CD4-positive, CD25-positive, alpha-beta regulatory T cell (primary cell): ENCODE results near the gene SLC26A1. TPM values are rescaled to one million over a fixed set of nuclear protein-coding genes. Genes with fewer than 3 reads are reported as not detected.
A peak's percentile ranks its signal among the peaks of the same experiment; 100 is the strongest.

Source experiments
- ATAC-seq, 2 donors: fragments of 150-1000 bp; cut with Tn5 transposase; one replicate each; pipeline ENCODE4 v1.10.0; 2021; ENCODE audit warnings: low read depth in 2 of 2, moderate number of reproducible peaks in 2 of 2, moderate library complexity in 1 of 2
- DNase-seq, 3 donors: peaks; one replicate each; pipeline versions ENCODE4 v3.0.0 to v3.0.0-alpha.2; 2012 to 2022; ENCODE audit warnings: mixed read lengths in 1 of 3
- H3K27ac ChIP-seq: one replicate; pipeline ENCODE4 v1.7.0; 2013; ENCODE audit warnings: mild to moderate bottlenecking, low read length; ENCODE audit not compliant: insufficient read depth, poor library complexity, severe bottlenecking
- H3K27me3 ChIP-seq: one replicate; pipeline ENCODE4 v1.7.0; 2013; ENCODE audit warnings: low read length; ENCODE audit not compliant: control insufficient read depth, insufficient read depth
- H3K36me3 ChIP-seq: one replicate; pipeline ENCODE4 v1.7.0; 2013; ENCODE audit warnings: mild to moderate bottlenecking, low read length, moderate library complexity; ENCODE audit not compliant: control insufficient read depth, insufficient read depth
- H3K4me1 ChIP-seq: 2 replicates; pipeline ENCODE4 v1.7.0; 2013; ENCODE audit warnings: mild to moderate bottlenecking, low read length; ENCODE audit not compliant: insufficient read depth, control insufficient read depth, poor library complexity, severe bottlenecking
- H3K4me3 ChIP-seq: one replicate; pipeline ENCODE4 v1.7.0; 2013; ENCODE audit warnings: low read depth, mild to moderate bottlenecking, low read length, moderate library complexity
- H3K9me3 ChIP-seq, 2 experiments: 1 replicate in 1 of 2; 2 replicates in 1 of 2; pipeline ENCODE4 v1.7.0; 2013; ENCODE audit warnings: low read length in 2 of 2, mild to moderate bottlenecking in 1 of 2, moderate library complexity in 1 of 2; ENCODE audit not compliant: control insufficient read depth in 2 of 2
- H3K27ac Mint-ChIP-seq, 3 donors: one replicate each; pipeline ENCODE4 v1.8.0; 2020 to 2022; ENCODE audit warnings: mild to moderate bottlenecking in 3 of 3, mixed read lengths in 3 of 3, moderate library complexity in 2 of 3
- H3K27me3 Mint-ChIP-seq: one replicate; pipeline ENCODE4 v1.8.0; 2022; ENCODE audit warnings: mild to moderate bottlenecking, mixed read lengths
- H3K36me3 Mint-ChIP-seq: one replicate; pipeline ENCODE4 v1.8.0; 2020; ENCODE audit warnings: mixed read lengths
- H3K4me1 Mint-ChIP-seq, 4 donors: one replicate each; pipeline ENCODE4 v1.8.0; 2020 to 2022; ENCODE audit warnings: mixed read lengths in 4 of 4, mild to moderate bottlenecking in 1 of 4
- H3K4me3 Mint-ChIP-seq, 4 donors: one replicate each; pipeline ENCODE4 v1.8.0; 2020 to 2022; ENCODE audit warnings: mild to moderate bottlenecking in 4 of 4, mixed read lengths in 4 of 4, moderate library complexity in 3 of 4
- H3K9me3 Mint-ChIP-seq, 7 donors: one replicate each; pipeline ENCODE4 v1.8.0; 2020 to 2022; ENCODE audit warnings: mixed read lengths in 7 of 7, mild to moderate bottlenecking in 3 of 7, moderate library complexity in 2 of 7
- polyA plus RNA-seq, 4 donors: library from polyadenylated mRNA; unstranded; fragments of 300-500 nt; fragmentation: Illumina TruSeq; gene quantifications; one replicate each; pipeline ENCODE4 v1.2.3, GENCODE V29; 2021
- total RNA-seq: library from RNA; stranded (reverse); gene quantifications from one replicate; pipeline ENCODE4 v1.2.3, GENCODE V29; 2022

SLC26A1 gene
- total and polyA plus RNA-seq, 5 donors from 2014 or later = 0.37 to 1.7 (median 1.00) TPM

GRCh38 chr4:1038948-1039492 lies 45.8 kb upstream of the SLC26A1 start:
- ATAC-seq (no peak), DNase-seq (no peak)
- Mint-ChIP-seq H3K27me3 (no peaks in the 10 kb centered on the region), H3K36me3 (no peaks in the 10 kb centered on the region), H3K4me3 (no peak overlapping the region), H3K27ac (no peak overlapping the region), H3K4me1 (peaks cover 0 to 2% (median 0%) of the 10 kb centered on the region in 4 donors), H3K9me3 (no peaks in the 10 kb centered on the region)
- Histone ChIP-seq H3K9me3 (no peaks in the 10 kb centered on the region), H3K27me3 (no peaks in the 10 kb centered on the region), H3K27ac (no peak overlapping the region), H3K4me1 (no peaks in the 10 kb centered on the region), H3K36me3 (no peaks in the 10 kb centered on the region), H3K4me3 (no peak overlapping the region)

DNA sequence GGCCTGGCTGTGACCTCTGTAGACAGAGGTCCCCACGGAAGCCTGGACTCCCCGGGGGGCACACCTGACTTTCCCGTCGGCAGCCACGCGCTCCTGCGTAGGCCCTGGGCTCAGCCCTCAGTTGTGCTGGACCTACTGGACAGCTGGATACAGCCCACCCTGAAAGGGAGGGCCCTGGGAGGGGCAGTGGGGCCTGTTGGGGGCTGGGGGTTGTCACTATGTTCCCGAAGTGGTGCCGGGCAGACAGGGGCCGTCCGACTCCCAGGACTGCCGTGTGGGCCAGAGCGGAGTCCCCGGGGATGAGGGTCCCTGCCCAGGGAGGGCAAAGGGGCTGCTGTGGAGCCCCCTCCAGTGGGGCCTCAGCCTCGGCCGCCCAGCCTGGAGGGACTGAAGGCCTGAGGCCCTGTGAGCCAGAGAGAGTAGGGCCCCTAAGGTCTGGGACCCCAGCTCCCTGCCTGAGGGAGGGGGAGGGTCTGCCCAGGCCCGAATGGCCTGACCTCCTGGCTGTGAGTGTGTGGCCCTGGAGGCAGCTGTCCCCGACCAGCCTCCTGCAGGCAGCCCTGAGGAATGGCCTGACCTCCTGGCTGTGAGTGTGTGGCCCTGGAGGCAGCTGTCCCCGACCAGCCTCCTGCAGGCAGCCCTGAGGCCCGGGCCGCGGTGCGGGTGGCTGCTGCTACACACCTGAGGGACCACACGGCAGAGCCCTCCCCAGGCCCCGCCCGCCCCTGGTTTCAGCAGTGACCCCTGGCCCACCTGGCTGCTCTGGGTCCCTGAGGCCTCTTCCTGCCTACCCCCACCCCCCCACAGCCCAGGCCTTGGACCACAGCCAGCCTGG lies 44.0 kb upstream of the SLC26A1 start:
- Mint-ChIP-seq H3K27me3 (no peaks in the 10 kb centered on the region), H3K4me3 (no peak overlapping the region), H3K4me1 (no peaks in the 10 kb centered on the region), H3K27ac (no peak overlapping the region), H3K9me3 (no peaks in the 10 kb centered on the region), H3K36me3 (no peaks in the 10 kb centered on the region)
- DNase-seq = no peak
- Histone ChIP-seq H3K27me3 (no peaks in the 10 kb centered on the region), H3K27ac (no peak overlapping the region), H3K9me3 (no peaks in the 10 kb centered on the region), H3K4me3 (no peak overlapping the region), H3K4me1 (no peaks in the 10 kb centered on the region), H3K36me3 (no peaks in the 10 kb centered on the region)
- ATAC-seq = no peak

- no peaks in the 10 kb centered on the region for H3K4me1 ChIP-seq
- Mint-ChIP-seq H3K27me3 (no peaks in the 10 kb centered on the region), H3K9me3 (no peaks in the 10 kb centered on the region), H3K4me3 (no peak overlapping the region), H3K36me3 (no peaks in the 10 kb centered on the region), H3K27ac (no peak overlapping the region), H3K4me1 (no peaks in the 10 kb centered on the region)
- ATAC-seq (no peak), DNase-seq (no peak)
- no peaks in the 10 kb centered on the region for H3K9me3 ChIP-seq
- no peaks in the 10 kb centered on the region for H3K27me3 ChIP-seq
- H3K27ac ChIP-seq = no peak overlapping the region
- H3K4me3 ChIP-seq = no peak overlapping the region
- no peaks in the 10 kb centered on the region for H3K36me3 ChIP-seq
Observed at GRCh38 chr4:1036095-1036494, 42.9 kb upstream of the SLC26A1 start.

DNA sequence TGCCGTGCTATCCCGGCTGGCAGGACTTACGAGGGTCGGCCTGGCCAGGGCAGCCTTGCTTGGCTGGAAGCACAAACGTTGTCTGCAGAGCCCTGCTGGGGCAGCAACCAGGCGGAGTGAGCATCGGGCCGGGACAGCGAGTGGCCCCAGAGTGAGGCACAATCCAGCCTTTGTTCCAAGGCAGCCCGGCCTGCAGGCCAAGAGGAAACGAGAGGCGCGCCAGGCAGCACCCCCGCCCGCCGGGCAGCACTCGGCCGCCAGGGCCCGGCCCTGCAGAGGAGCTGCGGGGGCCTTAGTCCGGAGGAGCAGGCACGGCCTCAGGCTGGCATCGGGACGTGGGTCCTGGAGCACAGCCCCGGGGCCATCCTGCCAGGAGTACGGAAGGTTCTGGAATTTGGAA lies 42.3 kb upstream of the SLC26A1 start:
- Mint-ChIP-seq H3K36me3 (no peaks in the 10 kb centered on the region), H3K4me3 (no peak overlapping the region), H3K27ac (no peak overlapping the region), H3K9me3 (no peaks in the 10 kb centered on the region), H3K4me1 (no peaks in the 10 kb centered on the region), H3K27me3 (no peaks in the 10 kb centered on the region)
- no peak for ATAC-seq
- Histone ChIP-seq H3K27ac (no peak overlapping the region), H3K4me3 (no peak overlapping the region), H3K4me1 (no peaks in the 10 kb centered on the region), H3K36me3 (no peaks in the 10 kb centered on the region), H3K27me3 (no peaks in the 10 kb centered on the region), H3K9me3 (no peaks in the 10 kb centered on the region)
- DNase-seq = no peak

GRCh38 chr4:1033840-1034551 lies 40.8 kb upstream of the SLC26A1 start:
- Mint-ChIP-seq H3K27me3 (no peaks in the 10 kb centered on the region), H3K9me3 (no peaks in the 10 kb centered on the region), H3K4me3 (no peak overlapping the region), H3K36me3 (no peaks in the 10 kb centered on the region), H3K27ac (no peak overlapping the region), H3K4me1 (no peaks in the 10 kb centered on the region)
- Histone ChIP-seq H3K4me1 (no peaks in the 10 kb centered on the region), H3K27me3 (no peaks in the 10 kb centered on the region), H3K36me3 (no peaks in the 10 kb centered on the region), H3K27ac (no peak overlapping the region), H3K4me3 (no peak overlapping the region), H3K9me3 (no peaks in the 10 kb centered on the region)
- no peak for DNase-seq
- no peak for ATAC-seq

DNA sequence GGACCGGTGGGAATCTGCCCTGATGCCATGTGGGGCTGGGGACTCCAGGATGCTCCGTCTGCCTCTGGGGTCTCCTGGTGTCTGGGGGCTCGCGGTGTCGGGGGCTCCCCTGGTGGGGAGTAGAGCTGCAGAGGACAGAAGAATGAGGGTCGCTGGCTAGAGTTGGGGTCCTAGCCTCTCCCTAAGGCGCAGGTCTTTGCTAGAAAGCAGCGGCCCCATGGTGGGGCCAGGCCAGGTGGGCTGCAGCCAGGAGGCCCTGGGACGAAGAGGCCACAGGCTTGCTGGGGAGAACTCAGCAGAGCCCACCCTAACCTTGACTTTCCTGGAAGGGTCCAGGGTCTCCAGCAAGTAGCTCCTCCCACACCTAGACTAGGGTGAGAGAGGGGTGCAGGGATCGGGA lies 39.7 kb upstream of the SLC26A1 start:
- H3K27me3 ChIP-seq = no peaks in the 10 kb centered on the region
- no peak overlapping the region for H3K4me3 Mint-ChIP-seq

DNA sequence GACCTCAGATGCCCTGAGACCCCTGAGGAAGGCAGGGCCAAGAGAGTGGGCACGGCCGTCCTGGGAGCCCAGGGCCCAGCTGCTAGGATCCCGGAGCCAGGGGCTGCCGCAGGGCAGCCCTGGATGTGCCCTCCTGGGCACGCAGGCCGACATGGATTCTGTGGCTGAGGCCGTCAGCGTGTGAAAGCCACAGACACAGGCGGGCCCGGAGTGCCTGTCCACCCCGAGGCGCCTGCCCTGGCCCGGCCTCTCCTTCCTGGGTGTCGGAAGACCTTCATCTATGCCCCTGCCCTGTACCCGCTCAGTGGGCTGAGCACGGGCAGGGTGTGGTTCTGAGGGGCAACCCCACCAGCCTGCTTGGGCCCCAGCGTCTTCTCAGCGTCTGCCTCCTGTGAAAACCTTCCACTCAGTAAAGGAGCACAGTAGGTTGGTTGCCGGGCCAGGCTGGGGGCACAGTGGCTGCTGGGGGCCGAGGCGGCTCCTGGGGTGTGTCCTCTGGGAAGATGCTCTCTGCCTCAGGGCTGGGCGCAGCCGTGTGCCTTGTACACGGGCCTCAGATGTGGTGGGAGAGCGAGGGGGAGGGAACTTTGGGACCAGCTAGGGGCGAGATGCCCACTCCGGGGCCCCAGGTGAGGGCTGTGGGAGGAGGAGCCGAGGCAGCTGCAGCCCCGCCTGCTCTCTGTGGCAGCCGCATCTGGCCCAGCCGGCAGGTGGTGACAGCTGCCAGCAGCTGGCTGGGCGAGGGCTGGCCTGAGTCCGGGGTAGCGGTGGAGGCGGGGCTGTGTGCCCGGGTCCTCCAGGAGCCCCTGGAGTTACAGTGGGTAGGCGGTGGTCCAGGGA lies 39.0 kb upstream of the SLC26A1 start:
- Histone ChIP-seq H3K27ac (no peak overlapping the region), H3K27me3 (no peaks in the 10 kb centered on the region), H3K4me3 (no peak overlapping the region), H3K4me1 (no peaks in the 10 kb centered on the region), H3K36me3 (no peaks in the 10 kb centered on the region), H3K9me3 (no peaks in the 10 kb centered on the region)
- H3K4me3 Mint-ChIP-seq = no peak overlapping the region
- no peaks in the 10 kb centered on the region for H3K9me3 Mint-ChIP-seq
- no peak for DNase-seq
- no peak overlapping the region for H3K27ac Mint-ChIP-seq
- no peaks in the 10 kb centered on the region for H3K27me3 Mint-ChIP-seq
- ATAC-seq = peak in 1 of 2 donors; percentile 5
- H3K4me1 Mint-ChIP-seq = no peaks in the 10 kb centered on the region
- no peaks in the 10 kb centered on the region for H3K36me3 Mint-ChIP-seq

More for the DNA sequence above, 39.7 kb upstream of the SLC26A1 start:
- no peaks in the 10 kb centered on the region for H3K9me3 ChIP-seq
- H3K4me1 ChIP-seq = no peaks in the 10 kb centered on the region
- no peak for DNase-seq
- H3K27ac ChIP-seq = no peak overlapping the region
- no peaks in the 10 kb centered on the region for H3K9me3 Mint-ChIP-seq
- H3K27ac Mint-ChIP-seq = no peak overlapping the region
- no peaks in the 10 kb centered on the region for H3K36me3 Mint-ChIP-seq
- no peaks in the 10 kb centered on the region for H3K27me3 Mint-ChIP-seq
- no peaks in the 10 kb centered on the region for H3K36me3 ChIP-seq
- H3K4me1 Mint-ChIP-seq = no peaks in the 10 kb centered on the region
- ATAC-seq = no peak
- H3K4me3 ChIP-seq = no peak overlapping the region
